Tibial artery (tissue), 4 donors: Measurements from ENCODE around the gene GRID2.

Experiments used
- DNase-seq, 2 donors: peaks; one replicate each; pipeline ENCODE4 v3.0.0-alpha.2; 2019
- H3K27ac ChIP-seq, 2 donors: fragments of 200-600 bp; sonication (generic) in 1 of 2; 1 replicate in 1 of 2; 2 replicates in 1 of 2; pipeline ENCODE4 v1.5.1; 2018 to 2019; ENCODE audit warnings: mild to moderate bottlenecking in 1 of 2
- H3K27me3 ChIP-seq, 2 donors: fragments of 200-600 bp; sonication (generic) in 1 of 2; one replicate each; pipeline versions ENCODE4 v1.5.1 to v1.6.0; 2016 to 2019
- H3K36me3 ChIP-seq, 3 donors: fragments of 200-600 bp; sonication (generic) in 2 of 3; one replicate each; pipeline ENCODE4 v1.5.1; 2016 to 2019; ENCODE audit warnings: mild to moderate bottlenecking in 2 of 3
- H3K4me1 ChIP-seq, 4 donors: fragments of 200-600 bp; sonication (generic) in 2 of 4; 1 replicate in 3 of 4; 2 replicates in 1 of 4; pipeline ENCODE4 v1.5.1; 2016 to 2019
- H3K4me3 ChIP-seq, 2 donors: fragments of 200-600 bp; sonication (generic) in 1 of 2; 1 replicate in 1 of 2; 2 replicates in 1 of 2; pipeline ENCODE4 v1.5.1; 2018 to 2019; ENCODE audit warnings: mild to moderate bottlenecking in 2 of 2
- H3K9me3 ChIP-seq, 3 donors: fragments of 200-600 bp; sonication (generic) in 1 of 3; one replicate each; pipeline ENCODE4 v1.5.1; 2016 to 2019
- CTCF ChIP-seq, 2 experiments: fragments of 200-600 bp in 1 of 2; fragments of 450-650 bp in 1 of 2; IDR thresholded peaks; one replicate each; pipeline ENCODE4 v1.5.1; 2017 to 2019; ENCODE audit warnings: antibody characterized with exemption in 2 of 2, mild to moderate bottlenecking in 1 of 2, moderate library complexity in 1 of 2
- intact Hi-C: fragments of 100-400 bp; cut with DNase I; formaldehyde crosslinking; loops from one replicate; pipeline ENCODE4 v1.15.0; 2023; ENCODE audit warnings: low total_unique reads

GRID2 gene

GRCh38 chr4:93646233-93646930, 1342.6 kb downstream of the GRID2 start:
- no peaks in the 10 kb centered on the region for H3K4me1 ChIP-seq
- no peaks in the 10 kb centered on the region for H3K9me3 ChIP-seq
- TF ChIP-seq CTCF (IDR thresholded peaks at IDR 0.05) = no peak
- no peak for DNase-seq
- H3K27me3 ChIP-seq = no peaks in the 10 kb centered on the region
- no peaks in the 10 kb centered on the region for H3K36me3 ChIP-seq
- intact Hi-C loops = no loop called here
- no peak overlapping the region for H3K27ac ChIP-seq
- H3K4me3 ChIP-seq = no peak overlapping the region

GRCh38 chr4:93648258-93648657, 1344.5 kb downstream of the GRID2 start:
- Histone ChIP-seq H3K4me1 (no peaks in the 10 kb centered on the region), H3K27me3 (no peaks in the 10 kb centered on the region), H3K36me3 (no peaks in the 10 kb centered on the region), H3K9me3 (no peaks in the 10 kb centered on the region), H3K4me3 (no peak overlapping the region), H3K27ac (no peak overlapping the region)
- intact Hi-C loops = no loop called here
- no peak for TF ChIP-seq CTCF (IDR thresholded peaks at IDR 0.05)
- no peak for DNase-seq

GRCh38 chr4:93649828-93650227, 1346.1 kb downstream of the GRID2 start:
- H3K4me3 ChIP-seq = no peak overlapping the region
- no peak for DNase-seq
- intact Hi-C loops = no loop called here
- H3K9me3 ChIP-seq = no peaks in the 10 kb centered on the region
- TF ChIP-seq CTCF (IDR thresholded peaks at IDR 0.05) = no peak
- H3K36me3 ChIP-seq = no peaks in the 10 kb centered on the region
- H3K27me3 ChIP-seq = no peaks in the 10 kb centered on the region
- no peaks in the 10 kb centered on the region for H3K4me1 ChIP-seq
- no peak overlapping the region for H3K27ac ChIP-seq

- intact Hi-C loops = no loop called here
- Histone ChIP-seq H3K27me3 (no peaks in the 10 kb centered on the region), H3K4me1 (no peaks in the 10 kb centered on the region), H3K9me3 (no peaks in the 10 kb centered on the region), H3K27ac (no peak overlapping the region), H3K4me3 (no peak overlapping the region), H3K36me3 (no peaks in the 10 kb centered on the region)
- TF ChIP-seq CTCF (IDR thresholded peaks at IDR 0.05) = no peak
- DNase-seq = no peak
Measured at GRCh38 chr4:93654211-93654610, 1350.4 kb downstream of the GRID2 start.

GRCh38 chr4:93657527-93657926, 1353.8 kb downstream of the GRID2 start:
- Histone ChIP-seq H3K9me3 (no peaks in the 10 kb centered on the region), H3K36me3 (no peaks in the 10 kb centered on the region), H3K4me1 (no peaks in the 10 kb centered on the region), H3K27me3 (no peaks in the 10 kb centered on the region), H3K27ac (no peak overlapping the region), H3K4me3 (no peak overlapping the region)
- intact Hi-C loops = no loop called here
- no peak for DNase-seq
- no peak for TF ChIP-seq CTCF (IDR thresholded peaks at IDR 0.05)

- no peaks in the 10 kb centered on the region for H3K36me3 ChIP-seq
- DNase-seq = no peak
- H3K27me3 ChIP-seq = no peaks in the 10 kb centered on the region
- TF ChIP-seq CTCF (IDR thresholded peaks at IDR 0.05) = no peak
- no peaks in the 10 kb centered on the region for H3K9me3 ChIP-seq
- intact Hi-C loops = no loop called here
- H3K4me3 ChIP-seq = no peak overlapping the region
- H3K27ac ChIP-seq = no peak overlapping the region
- H3K4me1 ChIP-seq = no peaks in the 10 kb centered on the region
Measured at GRCh38 chr4:93658443-93658842, 1354.7 kb downstream of the GRID2 start.
